ENCODE measurements around the gene GPAT3. TPM values are rescaled to one million over a fixed set of nuclear protein-coding genes. Genes with fewer than 3 reads are reported as not detected.
A peak's percentile ranks its signal among the peaks of the same experiment; 100 is the strongest.

GPAT3 gene
- total RNA-seq, 1 donor from 2014 or later, result not detected

GRCh38 chr4:83536362-83537272 lies 709 bp downstream of the GPAT3 start:
- DNase-seq, result peak; percentile 28
- no peak for TF ChIP-seq CTCF (IDR thresholded peaks at IDR 0.05; ENCODE audit: partially characterized antibody, unreplicated experiment)
- no peaks in the 10 kb centered on the region for H3K9me3 Mint-ChIP-seq (ENCODE audit: unreplicated experiment)
- H3K4me1 Mint-ChIP-seq (ENCODE audit: low read depth, unreplicated experiment), result no peaks in the 10 kb centered on the region
- peak overlapping the region; percentile 88 for H3K4me3 Mint-ChIP-seq (ENCODE audit: unreplicated experiment)
- no peaks in the 10 kb centered on the region for H3K36me3 Mint-ChIP-seq (ENCODE audit: unreplicated experiment)
- no peak overlapping the region for H3K27ac Mint-ChIP-seq (ENCODE audit: unreplicated experiment)
- peaks cover 17% of the 10 kb centered on the region for H3K27me3 Mint-ChIP-seq (ENCODE audit: unreplicated experiment)

- H3K27ac Mint-ChIP-seq (ENCODE audit: unreplicated experiment), result no peak overlapping the region
- H3K4me1 Mint-ChIP-seq (ENCODE audit: low read depth, unreplicated experiment), result no peaks in the 10 kb centered on the region
- no peaks in the 10 kb centered on the region for H3K27me3 Mint-ChIP-seq (ENCODE audit: unreplicated experiment)
- no peak for DNase-seq
- TF ChIP-seq CTCF (IDR thresholded peaks at IDR 0.05; ENCODE audit: partially characterized antibody, unreplicated experiment), result no peak
- no peaks in the 10 kb centered on the region for H3K36me3 Mint-ChIP-seq (ENCODE audit: unreplicated experiment)
- H3K9me3 Mint-ChIP-seq (ENCODE audit: unreplicated experiment), result no peaks in the 10 kb centered on the region
- H3K4me3 Mint-ChIP-seq (ENCODE audit: unreplicated experiment), result no peak overlapping the region
These were observed 6.3 kb downstream of the GPAT3 start for GRCh38 chr4:83542225-83542624.

- Mint-ChIP-seq H3K27ac (ENCODE audit: unreplicated experiment) (no peak overlapping the region), H3K36me3 (ENCODE audit: unreplicated experiment) (no peaks in the 10 kb centered on the region), H3K4me3 (ENCODE audit: unreplicated experiment) (no peak overlapping the region), H3K27me3 (ENCODE audit: unreplicated experiment) (no peaks in the 10 kb centered on the region), H3K4me1 (ENCODE audit: low read depth, unreplicated experiment) (no peaks in the 10 kb centered on the region), H3K9me3 (ENCODE audit: unreplicated experiment) (no peaks in the 10 kb centered on the region)
- no peak for TF ChIP-seq CTCF (IDR thresholded peaks at IDR 0.05; ENCODE audit: partially characterized antibody, unreplicated experiment)
- DNase-seq, result no peak
These were observed 10.9 kb downstream of the GPAT3 start for GRCh38 chr4:83546786-83547185.

GRCh38 chr4:83548151-83548905 lies 12.4 kb downstream of the GPAT3 start:
- no peaks in the 10 kb centered on the region for H3K36me3 Mint-ChIP-seq (ENCODE audit: unreplicated experiment)
- no peak for DNase-seq
- peaks cover 8% of the 10 kb centered on the region for H3K4me1 Mint-ChIP-seq (ENCODE audit: low read depth, unreplicated experiment)
- H3K27me3 Mint-ChIP-seq (ENCODE audit: unreplicated experiment), result no peaks in the 10 kb centered on the region
- H3K27ac Mint-ChIP-seq (ENCODE audit: unreplicated experiment), result no peak overlapping the region
- no peak overlapping the region for H3K4me3 Mint-ChIP-seq (ENCODE audit: unreplicated experiment)
- no peak for TF ChIP-seq CTCF (IDR thresholded peaks at IDR 0.05; ENCODE audit: partially characterized antibody, unreplicated experiment)
- H3K9me3 Mint-ChIP-seq (ENCODE audit: unreplicated experiment), result no peaks in the 10 kb centered on the region
